Stimulated activated naive CD8-positive, alpha-beta T cell treated with anti-CD3 and anti-CD28 coated beads, Interleukin-15, Interleukin-2, amounts not matched to agents 100 U/mL and 50 U/mL, for 24 hours (primary cell): ENCODE results near the gene CDK2AP2.
A peak's percentile ranks its signal among the peaks of the same experiment; 100 is the strongest.
"Not testable (repeated sequence)": the region's sequence is repeated elsewhere in the genome, so short reads cannot be mapped to it uniquely, and the experiment has no call there.

ENCODE experiments used
- ATAC-seq: fragments of 150-1000 bp; cut with Tn5 transposase; one replicate; pipeline ENCODE4 v1.10.0; 2021
- DNase-seq: peaks from one replicate; pipeline ENCODE4 v3.0.0; 2021

CDK2AP2 gene

GRCh38 chr11:67466367-67466766 is 41.6 kb downstream of the CDK2AP2 start:
- DNase-seq (no peak), ATAC-seq (no peak)

- not testable (repeated sequence) for ATAC-seq, DNase-seq
Observed at GRCh38 chr11:67465530-67465929, 42.4 kb downstream of the CDK2AP2 start.

DNA sequence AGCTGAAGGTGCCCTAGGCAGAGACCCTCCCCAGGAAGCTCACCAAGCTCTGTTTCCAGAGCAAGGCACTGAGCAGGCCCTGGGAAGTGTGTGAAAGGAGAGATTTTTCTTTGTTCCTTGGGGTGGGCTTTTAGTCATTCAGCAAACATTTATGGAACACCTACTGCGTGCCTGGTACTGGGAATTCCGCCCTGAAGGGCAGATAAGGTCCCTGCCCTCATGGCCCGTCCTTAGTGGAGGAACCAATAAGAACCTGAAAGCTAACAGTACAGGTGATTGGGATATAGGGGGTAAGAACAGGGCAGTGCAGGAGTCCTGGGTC is 42.8 kb downstream of the CDK2AP2 start:
- ATAC-seq = no peak
- DNase-seq = no peak

DNA sequence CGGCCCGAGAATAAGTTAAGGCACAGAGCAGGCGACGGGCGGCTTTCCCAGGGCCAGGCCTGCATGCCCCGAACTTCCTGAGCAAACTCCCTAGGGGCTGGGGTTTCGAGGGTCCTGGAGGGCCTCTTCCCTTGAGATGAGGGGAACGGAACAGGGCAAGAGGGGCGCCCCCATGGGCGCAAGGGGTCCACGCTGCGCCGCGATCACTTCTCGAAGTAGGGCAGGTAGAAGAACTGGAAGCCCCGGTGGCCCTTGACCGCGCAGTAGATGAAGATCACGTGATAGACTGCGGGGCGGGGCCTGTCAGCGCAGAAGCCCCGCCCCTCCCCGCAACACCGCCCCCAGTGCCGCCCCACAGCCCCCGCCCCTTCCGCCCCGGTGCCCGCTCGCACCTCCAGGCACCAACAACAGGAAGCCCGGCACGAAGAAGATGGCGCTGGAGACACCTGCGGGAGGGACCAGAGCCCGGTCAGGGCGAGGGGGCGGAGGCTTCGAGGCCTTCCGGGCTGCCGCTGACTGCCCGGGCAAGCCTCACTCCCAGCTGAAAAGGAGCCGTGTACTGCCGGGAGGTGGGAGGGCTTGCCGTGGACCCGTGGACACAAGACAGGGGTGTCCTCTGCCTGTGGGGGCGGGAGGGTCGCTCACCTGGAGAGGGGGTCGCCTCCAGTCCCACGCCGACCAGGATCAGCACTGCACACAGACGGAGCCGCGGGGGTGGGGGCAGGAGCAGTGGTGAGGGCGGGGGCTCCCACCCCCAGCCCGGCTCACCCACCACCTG is 43.4 kb downstream of the CDK2AP2 start:
- peak; percentile 78 for ATAC-seq
- DNase-seq = peak; percentile 95

- DNase-seq = no peak
Observed at GRCh38 chr11:67463680-67464410, 44.1 kb downstream of the CDK2AP2 start.

GRCh38 chr11:67463186-67463585 is 44.8 kb downstream of the CDK2AP2 start:
- ATAC-seq (no peak), DNase-seq (no peak)

More at GRCh38 chr11:67463680-67464410, 44.1 kb downstream of the CDK2AP2 start:
- ATAC-seq = no peak

GRCh38 chr11:67458266-67458665 is 49.7 kb downstream of the CDK2AP2 start:
- ATAC-seq = no peak

DNA sequence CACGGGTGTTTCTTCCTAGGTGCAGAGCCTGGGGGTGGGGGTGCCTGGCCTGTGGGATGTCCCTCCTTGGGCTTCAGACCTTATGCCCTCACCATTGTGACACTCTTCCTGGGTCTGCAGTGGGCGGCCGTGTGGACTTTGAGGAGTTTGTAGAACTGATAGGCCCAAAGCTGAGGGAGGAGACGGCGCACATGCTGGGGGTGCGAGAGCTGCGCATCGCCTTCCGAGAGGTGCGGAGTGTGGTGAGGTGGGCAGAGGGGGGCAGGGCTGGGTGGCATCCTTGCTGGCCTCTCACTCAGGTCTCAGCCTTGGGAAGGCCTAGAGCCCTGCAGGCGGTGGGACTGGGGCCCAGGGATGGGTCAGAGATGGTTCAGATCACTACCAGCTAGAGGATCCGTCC is 50.5 kb downstream of the CDK2AP2 start:
- ATAC-seq = no peak
- no peak for DNase-seq

More at GRCh38 chr11:67458266-67458665, 49.7 kb downstream of the CDK2AP2 start:
- no peak for DNase-seq
